ENCODE results near the gene APOA4. TPM values are rescaled to one million over a fixed set of nuclear protein-coding genes. Genes with fewer than 3 reads are reported as not detected.

The APOA4 gene
- total and polyA plus RNA-seq, 9 of the 15 experiments (the other 6 are each of a cell fraction or from before 2014, with no cell fraction given), result 0.07 TPM; not detected in 8

DNA sequence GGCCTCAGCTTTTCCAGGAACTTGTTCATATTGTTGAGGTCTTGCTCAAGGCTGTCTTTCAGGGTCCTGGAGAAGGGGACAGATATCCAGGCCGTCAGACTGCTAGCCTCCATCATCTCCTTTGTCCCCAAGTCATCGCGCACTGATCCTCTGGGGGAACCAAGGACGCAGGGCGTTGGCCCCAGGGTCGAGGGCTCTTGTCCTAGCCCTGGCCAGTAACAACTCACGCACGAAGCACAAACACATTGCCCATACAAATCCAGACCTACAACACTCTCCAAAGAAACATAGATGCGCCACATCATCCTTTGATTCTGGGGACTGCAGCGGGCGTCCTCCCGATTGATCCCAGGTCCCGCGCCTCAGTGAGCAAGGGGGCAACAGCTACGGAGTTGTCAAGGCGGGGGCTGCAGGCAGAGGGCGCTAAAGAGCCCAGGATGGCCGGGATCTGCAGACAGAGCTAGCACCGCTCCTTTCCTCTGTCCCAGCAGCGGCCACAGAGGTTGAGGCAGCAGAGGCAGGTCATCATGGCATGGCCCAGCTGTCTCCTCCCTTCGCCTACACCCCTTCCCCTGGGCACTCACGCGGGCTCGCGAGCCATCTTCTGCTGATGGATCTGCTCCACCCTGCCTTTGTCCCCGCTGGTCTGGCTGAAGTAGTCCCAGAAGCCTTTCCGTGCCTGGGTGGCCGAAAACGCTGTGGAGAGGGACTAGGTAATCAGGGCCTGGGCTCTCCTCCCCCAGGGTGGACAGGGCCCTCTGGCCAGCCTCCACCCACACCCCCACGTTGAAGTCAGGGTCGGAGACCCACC, 31.9 kb downstream of the APOA4 start (continued):
- TF ChIP-seq SREBF1 (IDR thresholded peaks at IDR 0.05; ENCODE audit: borderline replicate concordance, low read depth, low read length) (no peak), RBM14 (IDR thresholded peaks at IDR 0.05; ENCODE audit: borderline replicate concordance, insufficient read depth, low read depth, low read length) (no peak), BACH1 (tag; IDR thresholded peaks at IDR 0.05) (no peak), DDX20 (tag; IDR thresholded peaks at IDR 0.05; ENCODE audit: low read depth) (no peak), MCM7 (IDR thresholded peaks at IDR 0.05) (no peak), NRF1 (conservative IDR thresholded peaks at IDR 0.05 in 1 of 2, IDR thresholded peaks at IDR 0.05 in 1 of 2) (no peak), U2AF2 (optimal IDR thresholded peaks at IDR 0.05; ENCODE audit: low read depth, low read length) (no peak), YY1 (IDR thresholded peaks at IDR 0.05; ENCODE audit: borderline replicate concordance in 1 of 3, control insufficient read depth in 1 of 3, extremely low read depth in 1 of 3, insufficient read depth in 3 of 3, insufficient read length in 1 of 3, insufficient replicate concordance in 2 of 3, low read depth in 1 of 3, low read length in 2 of 3) (peak in 2 of 3 experiments; percentile 19 to 42), ELF2 (CRISPR knock-in tag; IDR thresholded peaks at IDR 0.05) (0 out of 2 replicates have a peak, but pooled peaks have one; percentile 15), ZNF76 (CRISPR knock-in tag; IDR thresholded peaks at IDR 0.05; ENCODE audit: borderline replicate concordance) (no peak), SMARCA5 (IDR thresholded peaks at IDR 0.05) (no peak), SIX5 (IDR thresholded peaks at IDR 0.05; ENCODE audit: borderline replicate concordance in 1 of 2, insufficient read depth in 1 of 2, low read depth in 1 of 2, low read length in 2 of 2) (no peak), ZNF324 (CRISPR knock-in tag; IDR thresholded peaks at IDR 0.05) (no peak), SMAD2 (IDR thresholded peaks at IDR 0.05; ENCODE audit: low read depth, low read length) (no peak), U2AF1 (optimal IDR thresholded peaks at IDR 0.05; ENCODE audit: low read depth, low read length) (no peak), HNRNPK (IDR thresholded peaks at IDR 0.05; ENCODE audit: low read depth, low read length, poor library complexity, severe bottlenecking) (no peak), HMGN3 (IDR thresholded peaks at IDR 0.05; ENCODE audit: borderline replicate concordance, extremely low read depth, insufficient read length, low read depth, low read length) (no peak), XRCC3 (IDR thresholded peaks at IDR 0.05) (no peak), ZEB2 (IDR thresholded peaks at IDR 0.05) (no peak), WHSC1 (IDR thresholded peaks at IDR 0.05; ENCODE audit: low read length) (no peak)
- TF ChIP-seq, protein P1, sequence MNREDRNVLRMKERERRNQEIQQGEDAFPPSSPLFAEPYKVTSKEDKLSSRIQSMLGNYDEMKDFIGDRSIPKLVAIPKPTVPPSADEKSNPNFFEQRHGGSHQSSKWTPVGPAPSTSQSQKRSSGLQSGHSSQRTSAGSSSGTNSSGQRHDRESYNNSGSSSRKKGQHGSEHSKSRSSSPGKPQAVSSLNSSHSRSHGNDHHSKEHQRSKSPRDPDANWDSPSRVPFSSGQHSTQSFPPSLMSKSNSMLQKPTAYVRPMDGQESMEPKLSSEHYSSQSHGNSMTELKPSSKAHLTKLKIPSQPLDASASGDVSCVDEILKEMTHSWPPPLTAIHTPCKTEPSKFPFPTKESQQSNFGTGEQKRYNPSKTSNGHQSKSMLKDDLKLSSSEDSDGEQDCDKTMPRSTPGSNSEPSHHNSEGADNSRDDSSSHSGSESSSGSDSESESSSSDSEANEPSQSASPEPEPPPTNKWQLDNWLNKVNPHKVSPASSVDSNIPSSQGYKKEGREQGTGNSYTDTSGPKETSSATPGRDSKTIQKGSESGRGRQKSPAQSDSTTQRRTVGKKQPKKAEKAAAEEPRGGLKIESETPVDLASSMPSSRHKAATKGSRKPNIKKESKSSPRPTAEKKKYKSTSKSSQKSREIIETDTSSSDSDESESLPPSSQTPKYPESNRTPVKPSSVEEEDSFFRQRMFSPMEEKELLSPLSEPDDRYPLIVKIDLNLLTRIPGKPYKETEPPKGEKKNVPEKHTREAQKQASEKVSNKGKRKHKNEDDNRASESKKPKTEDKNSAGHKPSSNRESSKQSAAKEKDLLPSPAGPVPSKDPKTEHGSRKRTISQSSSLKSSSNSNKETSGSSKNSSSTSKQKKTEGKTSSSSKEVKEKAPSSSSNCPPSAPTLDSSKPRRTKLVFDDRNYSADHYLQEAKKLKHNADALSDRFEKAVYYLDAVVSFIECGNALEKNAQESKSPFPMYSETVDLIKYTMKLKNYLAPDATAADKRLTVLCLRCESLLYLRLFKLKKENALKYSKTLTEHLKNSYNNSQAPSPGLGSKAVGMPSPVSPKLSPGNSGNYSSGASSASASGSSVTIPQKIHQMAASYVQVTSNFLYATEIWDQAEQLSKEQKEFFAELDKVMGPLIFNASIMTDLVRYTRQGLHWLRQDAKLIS (CRISPR knock-in tag; IDR thresholded peaks at IDR 0.05), result no peak
- TF ChIP-seq, protein P2, sequence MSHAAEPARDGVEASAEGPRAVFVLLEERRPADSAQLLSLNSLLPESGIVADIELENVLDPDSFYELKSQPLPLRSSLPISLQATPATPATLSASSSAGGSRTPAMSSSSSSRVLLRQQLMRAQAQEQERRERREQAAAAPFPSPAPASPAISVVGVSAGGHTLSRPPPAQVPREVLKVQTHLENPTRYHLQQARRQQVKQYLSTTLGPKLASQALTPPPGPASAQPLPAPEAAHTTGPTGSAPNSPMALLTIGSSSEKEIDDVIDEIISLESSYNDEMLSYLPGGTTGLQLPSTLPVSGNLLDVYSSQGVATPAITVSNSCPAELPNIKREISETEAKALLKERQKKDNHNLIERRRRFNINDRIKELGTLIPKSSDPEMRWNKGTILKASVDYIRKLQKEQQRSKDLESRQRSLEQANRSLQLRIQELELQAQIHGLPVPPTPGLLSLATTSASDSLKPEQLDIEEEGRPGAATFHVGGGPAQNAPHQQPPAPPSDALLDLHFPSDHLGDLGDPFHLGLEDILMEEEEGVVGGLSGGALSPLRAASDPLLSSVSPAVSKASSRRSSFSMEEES (CRISPR knock-in tag; IDR thresholded peaks at IDR 0.05), result no peak
